Measurements from ENCODE around the gene CCR8.

The CCR8 gene
- total RNA-seq: 0.28 to 1.9 reads per million in 2 donors

- DNase-seq: no peak
Measured at GRCh38 chr3:39329493-39329892, at the start of gene CCR8. TSS of gene CCR8 (plus strand) at chr3:39329709. CDS start at chr3:39332332, 2,623 bp downstream.

- DNase-seq: no peak
Measured at GRCh38 chr3:39279745-39280517, 49.6 kb upstream of the CCR8 start, which contains the start of gene CX3CR1. TSS of gene CX3CR1 (minus strand) at chr3:39280036. CDS start at chr3:39266509, 13,527 bp downstream.

- DNase-seq: no peak
Measured at GRCh38 chr3:39280571-39280970, 48.9 kb upstream of the CCR8 start.

GRCh38 chr3:39281533-39281932 is 48.0 kb upstream of the CCR8 start:
- DNase-seq: no peak

- DNase-seq: no peak
Measured at GRCh38 chr3:39282057-39282456, 47.5 kb upstream of the CCR8 start.

- no peak for DNase-seq
Measured at GRCh38 chr3:39284457-39284881, 45.0 kb upstream of the CCR8 start.

- DNase-seq: no peak
Measured at GRCh38 chr3:39285332-39285731, 44.2 kb upstream of the CCR8 start.

- DNase-seq: no peak
Measured at GRCh38 chr3:39286771-39287170, 42.7 kb upstream of the CCR8 start.

GRCh38 chr3:39287216-39288164 is 42.0 kb upstream of the CCR8 start:
- no peak for DNase-seq

GRCh38 chr3:39288300-39288808 is 41.2 kb upstream of the CCR8 start:
- DNase-seq: peak; percentile 63

GRCh38 chr3:39289107-39289506 is 40.4 kb upstream of the CCR8 start:
- no peak for DNase-seq

- no peak for DNase-seq
Measured at GRCh38 chr3:39290255-39290654, 39.3 kb upstream of the CCR8 start.

- peak; percentile 60 for DNase-seq
Measured at GRCh38 chr3:39291903-39292329, 37.6 kb upstream of the CCR8 start.

- no peak for DNase-seq
Measured at GRCh38 chr3:39292961-39293360, 36.5 kb upstream of the CCR8 start.

- DNase-seq: no peak
Measured at GRCh38 chr3:39294446-39295183, 34.9 kb upstream of the CCR8 start.

- no peak for DNase-seq
Measured at GRCh38 chr3:39295184-39295775, 34.2 kb upstream of the CCR8 start.

- DNase-seq: no peak
Measured at GRCh38 chr3:39296197-39297077, 33.1 kb upstream of the CCR8 start.

- no peak for DNase-seq
Measured at GRCh38 chr3:39299279-39299678, 30.2 kb upstream of the CCR8 start.

GRCh38 chr3:39302178-39302577 is 27.3 kb upstream of the CCR8 start:
- DNase-seq: no peak

GRCh38 chr3:39313289-39313688 is 16.2 kb upstream of the CCR8 start:
- DNase-seq: no peak

GRCh38 chr3:39315420-39315819 is 14.1 kb upstream of the CCR8 start:
- DNase-seq: no peak

Measured in T-helper 9 cell (primary cell).